Measurements from ENCODE around the gene NFIC. TPM values are rescaled to one million over a fixed set of nuclear protein-coding genes. Genes with fewer than 3 reads are reported as not detected.
A peak's percentile ranks its signal among the peaks of the same experiment; 100 is the strongest.

NFIC gene
- total and polyA plus RNA-seq, 2 donors from 2014 or later, result 20.3 to 173 TPM

DNA sequence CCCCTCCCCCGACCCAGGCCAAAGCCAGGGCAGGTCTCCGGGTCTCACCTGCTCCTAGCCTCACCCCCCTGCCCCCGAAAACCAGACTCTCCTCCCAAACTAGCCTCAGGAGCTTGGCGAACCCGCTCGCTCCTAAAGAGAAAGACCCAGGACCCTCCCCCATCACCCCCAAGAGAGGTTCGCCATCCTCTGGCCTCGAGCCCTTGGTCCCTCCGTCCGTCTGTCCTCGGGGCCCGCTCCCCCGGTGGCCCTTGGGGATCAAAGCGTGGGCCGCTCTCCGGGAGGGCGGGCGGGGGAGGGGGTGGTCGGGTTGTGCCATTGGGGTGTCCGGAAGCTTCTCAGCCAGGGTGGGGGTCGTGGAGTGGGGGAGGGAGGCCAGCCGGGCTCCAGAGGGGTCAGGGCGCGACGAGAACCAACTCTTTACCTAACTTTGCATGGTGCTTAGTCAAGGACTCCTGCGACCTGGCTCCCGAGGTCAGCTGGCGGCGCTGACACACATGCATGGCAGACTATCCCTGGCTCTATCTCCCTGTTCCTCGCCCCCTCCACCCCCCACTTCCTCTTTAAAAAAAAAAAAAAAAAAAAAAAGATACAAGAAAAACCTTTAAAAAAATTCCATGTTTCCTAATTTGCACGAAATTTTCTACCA lies 98.3 kb downstream of the NFIC start:
- no peak for DNase-seq
- Histone ChIP-seq H3K9me3 (ENCODE audit: control insufficient read depth in 2 of 3, insufficient read depth in 1 of 3, low read length in 3 of 3) (no peaks in the 10 kb centered on the region), H3K27ac (ENCODE audit: low read depth in 2 of 2, low read length in 2 of 2) (no peak overlapping the region), H3K27me3 (ENCODE audit: control insufficient read depth, insufficient read depth, low read length) (no peaks in the 10 kb centered on the region), H3K36me3 (ENCODE audit: control insufficient read depth in 2 of 3, insufficient read depth in 3 of 3, low read length in 3 of 3) (peaks cover 0 to 4% (median 0%) of the 10 kb centered on the region in 3 donors), H3K4me1 (ENCODE audit: control insufficient read depth in 2 of 3, insufficient read depth in 2 of 3, low read depth in 1 of 3, low read length in 3 of 3) (peaks cover 0 to 5% (median 5%) of the 10 kb centered on the region in 3 donors), H3K9ac (ENCODE audit: low read length in 3 of 3) (no peak overlapping the region), H3K4me3 (ENCODE audit: low read length in 3 of 3) (no peak overlapping the region)
- intact Hi-C loops (cut with DNase I), result no loop called here
- TF ChIP-seq, protein P1, sequence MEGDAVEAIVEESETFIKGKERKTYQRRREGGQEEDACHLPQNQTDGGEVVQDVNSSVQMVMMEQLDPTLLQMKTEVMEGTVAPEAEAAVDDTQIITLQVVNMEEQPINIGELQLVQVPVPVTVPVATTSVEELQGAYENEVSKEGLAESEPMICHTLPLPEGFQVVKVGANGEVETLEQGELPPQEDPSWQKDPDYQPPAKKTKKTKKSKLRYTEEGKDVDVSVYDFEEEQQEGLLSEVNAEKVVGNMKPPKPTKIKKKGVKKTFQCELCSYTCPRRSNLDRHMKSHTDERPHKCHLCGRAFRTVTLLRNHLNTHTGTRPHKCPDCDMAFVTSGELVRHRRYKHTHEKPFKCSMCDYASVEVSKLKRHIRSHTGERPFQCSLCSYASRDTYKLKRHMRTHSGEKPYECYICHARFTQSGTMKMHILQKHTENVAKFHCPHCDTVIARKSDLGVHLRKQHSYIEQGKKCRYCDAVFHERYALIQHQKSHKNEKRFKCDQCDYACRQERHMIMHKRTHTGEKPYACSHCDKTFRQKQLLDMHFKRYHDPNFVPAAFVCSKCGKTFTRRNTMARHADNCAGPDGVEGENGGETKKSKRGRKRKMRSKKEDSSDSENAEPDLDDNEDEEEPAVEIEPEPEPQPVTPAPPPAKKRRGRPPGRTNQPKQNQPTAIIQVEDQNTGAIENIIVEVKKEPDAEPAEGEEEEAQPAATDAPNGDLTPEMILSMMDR (IDR thresholded peaks at IDR 0.05; ENCODE audit: borderline replicate concordance, extremely low read depth, insufficient read depth), result no peak
- no peak for FAIRE-seq

DNA sequence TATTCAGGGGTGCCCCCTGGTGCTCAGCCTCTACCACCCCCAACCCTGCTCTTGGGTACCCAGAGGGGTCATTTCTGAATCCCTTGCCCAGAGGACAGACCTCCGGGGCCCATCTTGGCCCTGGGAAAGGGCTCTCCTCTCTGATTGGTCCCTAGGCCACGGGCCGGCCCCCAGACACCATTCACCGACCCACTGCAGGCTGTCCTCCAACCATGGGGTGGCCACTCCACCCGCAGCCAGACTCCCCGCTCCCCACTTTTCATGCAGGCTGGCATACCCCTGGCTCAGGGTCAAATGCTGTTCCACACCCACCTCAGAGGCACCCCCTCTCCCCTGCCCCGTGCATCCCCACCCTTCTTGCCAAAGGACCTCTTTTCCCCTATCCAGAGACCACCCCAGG lies 99.2 kb downstream of the NFIC start:
- DNase-seq (peak in 1 of 5 donors; percentile 42), FAIRE-seq (no peak)
- Histone ChIP-seq H3K4me1 (ENCODE audit: control insufficient read depth in 2 of 3, insufficient read depth in 2 of 3, low read depth in 1 of 3, low read length in 3 of 3) (no peaks in the 10 kb centered on the region), H3K9me3 (ENCODE audit: control insufficient read depth in 2 of 3, insufficient read depth in 1 of 3, low read length in 3 of 3) (no peaks in the 10 kb centered on the region), H3K27ac (ENCODE audit: low read depth in 2 of 2, low read length in 2 of 2) (no peak overlapping the region), H3K27me3 (ENCODE audit: control insufficient read depth, insufficient read depth, low read length) (no peaks in the 10 kb centered on the region), H3K4me3 (ENCODE audit: low read length in 3 of 3) (no peak overlapping the region), H3K9ac (ENCODE audit: low read length in 3 of 3) (no peak overlapping the region), H3K36me3 (ENCODE audit: control insufficient read depth in 2 of 3, insufficient read depth in 3 of 3, low read length in 3 of 3) (peaks cover 0 to 4% (median 0%) of the 10 kb centered on the region in 3 donors)
- intact Hi-C loops (cut with DNase I), result no loop called here
- TF ChIP-seq, protein P1 (IDR thresholded peaks at IDR 0.05; ENCODE audit: borderline replicate concordance, extremely low read depth, insufficient read depth), result no peak

DNA sequence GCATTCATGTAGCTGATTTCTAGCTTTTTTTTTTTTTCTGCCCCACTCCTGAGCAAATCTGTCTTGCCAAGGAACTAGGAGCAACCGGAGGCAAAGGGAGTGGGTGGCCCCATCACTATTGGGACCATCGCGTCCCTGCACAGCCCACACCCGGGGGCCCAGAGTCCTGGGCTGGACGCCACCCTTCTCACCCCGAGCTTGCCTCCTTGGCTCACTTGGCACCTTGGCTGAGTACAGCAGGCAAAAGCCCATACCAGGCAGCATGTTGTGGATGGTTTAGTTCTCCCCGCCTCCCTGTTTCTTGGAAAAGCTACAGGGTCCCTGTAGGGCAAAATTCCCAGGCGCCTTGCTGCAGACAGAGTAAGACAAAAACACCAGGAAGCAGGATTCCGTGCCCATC lies 100.3 kb downstream of the NFIC start:
- Histone ChIP-seq H3K9me3 (ENCODE audit: control insufficient read depth in 2 of 3, insufficient read depth in 1 of 3, low read length in 3 of 3) (no peaks in the 10 kb centered on the region), H3K36me3 (ENCODE audit: control insufficient read depth in 2 of 3, insufficient read depth in 3 of 3, low read length in 3 of 3) (peaks cover 0 to 4% (median 0%) of the 10 kb centered on the region in 3 donors), H3K27ac (ENCODE audit: low read depth in 2 of 2, low read length in 2 of 2) (no peak overlapping the region), H3K4me3 (ENCODE audit: low read length in 3 of 3) (no peak overlapping the region), H3K27me3 (ENCODE audit: control insufficient read depth, insufficient read depth, low read length) (no peaks in the 10 kb centered on the region), H3K9ac (ENCODE audit: low read length in 3 of 3) (no peak overlapping the region), H3K4me1 (ENCODE audit: control insufficient read depth in 2 of 3, insufficient read depth in 2 of 3, low read depth in 1 of 3, low read length in 3 of 3) (no peaks in the 10 kb centered on the region)
- TF ChIP-seq, protein P1 (IDR thresholded peaks at IDR 0.05; ENCODE audit: borderline replicate concordance, extremely low read depth, insufficient read depth), result no peak
- FAIRE-seq (no peak), DNase-seq (no peak)
- intact Hi-C loops (cut with DNase I), result no loop called here

Data from kidney (tissue), 14 donors.